ENCODE results near the gene CHSY1.

- TF ChIP-seq POLR2A (IDR thresholded peaks at IDR 0.05), result no peak
- no peak for TF ChIP-seq CTCF (IDR thresholded peaks at IDR 0.05)
Measured at GRCh38 chr15:101211897-101212296, 40.0 kb downstream of the CHSY1 start.
